ENCODE results near the gene TMEM11.
"Not testable (repeated sequence)": the region's sequence is repeated elsewhere in the genome, so short reads cannot be mapped to it uniquely, and the experiment has no call there.

Gene TMEM11

GRCh38 chr17:21242026-21242697, 28.2 kb upstream of the TMEM11 start:
- DNase-seq (ENCODE audit: low spot score): no peak

GRCh38 chr17:21241564-21241963, 27.6 kb upstream of the TMEM11 start:
- DNase-seq (ENCODE audit: low spot score): no peak

GRCh38 chr17:21240369-21241055, 26.6 kb upstream of the TMEM11 start:
- no peak for DNase-seq (ENCODE audit: low spot score)

GRCh38 chr17:21239680-21240368, 25.9 kb upstream of the TMEM11 start:
- no peak for DNase-seq (ENCODE audit: low spot score)

- DNase-seq (ENCODE audit: low spot score): no peak
These were observed 22.0 kb upstream of the TMEM11 start for GRCh38 chr17:21235921-21236320.

- no peak for DNase-seq (ENCODE audit: low spot score)
These were observed 19.8 kb upstream of the TMEM11 start for GRCh38 chr17:21233581-21234347.

GRCh38 chr17:21232033-21232749, 18.2 kb upstream of the TMEM11 start:
- DNase-seq (ENCODE audit: low spot score): no peak

- DNase-seq (ENCODE audit: low spot score): no peak
These were observed 17.6 kb upstream of the TMEM11 start for GRCh38 chr17:21231533-21231932.

- DNase-seq (ENCODE audit: low spot score): no peak
These were observed 14.9 kb upstream of the TMEM11 start for GRCh38 chr17:21228845-21229244.

- DNase-seq (ENCODE audit: low spot score): no peak
These were observed 14.2 kb upstream of the TMEM11 start for GRCh38 chr17:21228111-21228510.

- DNase-seq (ENCODE audit: low spot score): not testable (repeated sequence)
These were observed 13.3 kb upstream of the TMEM11 start for GRCh38 chr17:21227277-21227676.

- no peak for DNase-seq (ENCODE audit: low spot score)
These were observed 9.1 kb upstream of the TMEM11 start for GRCh38 chr17:21223086-21223485.

GRCh38 chr17:21218831-21219380, 4.9 kb upstream of the TMEM11 start:
- DNase-seq (ENCODE audit: low spot score): no peak

- DNase-seq (ENCODE audit: low spot score): no peak
These were observed 4.1 kb upstream of the TMEM11 start for GRCh38 chr17:21218101-21218500.

GRCh38 chr17:21217346-21217745, 3.4 kb upstream of the TMEM11 start:
- DNase-seq (ENCODE audit: low spot score): no peak

- no peak for DNase-seq (ENCODE audit: low spot score)
These were observed 2.0 kb upstream of the TMEM11 start for GRCh38 chr17:21215935-21216334.

GRCh38 chr17:21214777-21215541, 998 bp upstream of the TMEM11 start:
- DNase-seq (ENCODE audit: low spot score): peak; percentile 60

- no peak for DNase-seq (ENCODE audit: low spot score)
These were observed 335 bp downstream of the TMEM11 start for GRCh38 chr17:21213638-21214014.

GRCh38 chr17:21212826-21213637, 929 bp downstream of the TMEM11 start:
- DNase-seq (ENCODE audit: low spot score): no peak

Measured in ecto neural progenitor cell (in vitro differentiated cells).